ENCODE results near the gene DPYD.

Gene DPYD

DNA sequence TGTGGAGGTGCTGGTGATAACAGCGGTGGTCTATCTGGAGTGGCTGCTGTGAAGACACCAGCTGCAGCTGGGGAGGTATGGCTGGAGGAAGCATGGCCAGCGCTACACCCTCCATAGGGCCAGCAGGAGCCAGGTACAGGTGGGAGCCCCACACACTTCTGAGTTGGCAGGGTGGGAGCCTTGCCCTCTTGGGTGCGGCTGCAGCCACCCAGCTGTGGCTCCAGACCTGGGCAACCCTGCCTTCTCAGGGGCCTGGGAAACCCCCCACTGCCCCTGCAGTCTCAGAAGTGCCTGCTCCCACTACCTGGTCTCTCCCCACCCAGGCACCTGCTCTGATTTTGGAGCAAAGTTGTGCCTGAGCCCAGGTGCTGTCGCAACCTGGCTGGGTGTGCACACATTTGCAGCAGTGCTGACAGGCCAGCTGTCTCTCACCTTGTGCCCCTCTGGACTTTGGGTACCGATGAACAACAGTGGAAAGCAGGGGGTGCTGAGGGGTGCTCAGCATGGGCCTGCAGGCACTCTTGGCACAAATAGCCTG is 76.2 kb downstream of the DPYD start:
- in situ Hi-C loops (cut with MboI; ENCODE audit: low sequenced_read_pairs): no loop called here

DNA sequence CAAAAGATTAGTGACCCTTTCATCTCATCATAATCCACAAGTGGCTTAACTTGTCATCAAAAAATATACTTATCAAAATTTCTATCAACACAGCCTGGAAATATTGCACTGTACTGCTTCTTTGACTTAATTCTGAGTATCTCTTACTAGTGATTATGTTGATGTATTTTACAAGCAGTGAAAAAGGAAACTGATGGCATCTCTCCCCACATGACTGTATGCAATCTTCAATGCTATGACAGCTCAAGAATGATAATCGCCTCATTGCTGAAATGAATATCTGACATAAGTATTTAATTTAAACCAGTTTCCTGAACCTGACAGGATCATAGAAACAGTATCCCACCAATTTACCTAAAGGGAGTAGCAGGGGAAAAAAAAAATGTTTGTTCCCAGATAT is 79.5 kb downstream of the DPYD start:
- in situ Hi-C loops (cut with MboI; ENCODE audit: low sequenced_read_pairs): no loop called here

DNA sequence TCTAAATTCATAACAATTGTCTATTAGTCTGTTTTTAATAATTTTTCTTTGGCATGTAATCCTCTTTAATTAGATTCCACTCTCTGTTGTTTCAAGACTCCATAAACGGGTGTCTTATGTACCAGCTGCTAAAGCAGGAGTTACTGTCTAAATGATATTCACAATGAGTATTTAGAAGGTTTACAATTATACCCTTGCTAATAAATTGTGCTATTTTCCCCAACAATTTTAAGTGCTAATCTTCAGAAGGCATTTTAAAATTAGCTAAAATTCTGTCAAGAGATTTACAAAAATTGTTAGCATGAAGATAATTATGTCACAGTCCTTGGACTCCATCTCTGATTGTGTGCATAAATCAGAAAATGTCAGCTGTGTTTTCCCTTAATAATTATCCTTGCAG is 83.7 kb downstream of the DPYD start:
- in situ Hi-C loops (cut with MboI; ENCODE audit: low sequenced_read_pairs): no loop called here

DNA sequence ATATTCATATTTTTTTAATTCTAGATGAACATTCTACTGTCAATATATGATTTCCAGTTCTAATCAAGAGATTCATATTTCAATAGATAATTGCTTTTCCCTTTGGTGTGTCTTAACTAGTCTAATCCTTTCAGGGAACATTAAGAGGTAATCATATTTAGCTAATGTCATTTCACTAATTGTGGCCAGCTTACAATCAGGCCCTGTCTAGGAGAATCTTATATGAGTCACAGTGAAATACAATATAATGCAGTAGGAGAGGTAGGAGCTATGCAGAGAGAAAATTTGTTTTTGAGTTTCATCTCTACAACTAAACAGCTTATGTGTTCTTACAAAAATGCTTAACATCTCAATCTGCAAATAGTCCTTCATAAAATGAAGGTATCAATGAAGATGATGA is 85.9 kb downstream of the DPYD start:
- in situ Hi-C loops (cut with MboI; ENCODE audit: low sequenced_read_pairs): no loop called here

DNA sequence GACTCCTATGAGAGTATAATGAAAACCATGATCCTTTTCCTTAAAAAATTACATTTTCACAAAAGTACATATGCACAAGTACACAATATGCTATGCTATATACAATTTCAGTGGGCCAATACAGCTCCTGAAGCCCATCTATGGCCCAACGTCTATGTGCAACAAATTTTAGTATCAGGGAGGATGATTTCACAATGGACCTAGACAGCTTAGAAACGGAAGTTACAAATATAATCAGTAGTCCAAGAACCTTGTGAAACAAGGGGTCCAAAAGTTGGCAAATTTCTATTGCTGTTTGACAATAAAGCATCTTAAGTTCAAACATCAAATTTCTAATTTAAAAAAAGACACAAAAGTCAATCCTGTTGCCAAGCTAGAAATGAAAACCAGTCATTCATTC is 87.0 kb downstream of the DPYD start:
- in situ Hi-C loops (cut with MboI; ENCODE audit: low sequenced_read_pairs): no loop called here

DNA sequence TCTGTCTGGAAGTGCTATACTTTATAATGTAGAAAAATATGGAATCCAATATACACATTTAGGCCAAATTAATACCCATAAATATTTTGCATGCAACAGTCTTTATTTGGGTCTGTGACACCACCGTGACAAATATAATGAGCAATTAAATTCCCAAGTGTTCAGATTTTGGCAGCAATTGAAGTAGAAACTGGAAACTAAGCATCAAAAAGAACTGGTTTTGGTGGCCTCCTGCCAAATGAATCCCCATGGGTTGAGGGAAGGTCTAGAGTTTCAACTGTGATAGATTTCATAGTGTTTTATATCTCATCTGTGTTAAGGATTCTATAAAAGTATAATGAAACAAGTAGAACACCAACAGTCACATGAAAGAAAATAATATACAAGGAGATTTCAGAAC is 88.4 kb downstream of the DPYD start:
- in situ Hi-C loops (cut with MboI; ENCODE audit: low sequenced_read_pairs): no loop called here

DNA sequence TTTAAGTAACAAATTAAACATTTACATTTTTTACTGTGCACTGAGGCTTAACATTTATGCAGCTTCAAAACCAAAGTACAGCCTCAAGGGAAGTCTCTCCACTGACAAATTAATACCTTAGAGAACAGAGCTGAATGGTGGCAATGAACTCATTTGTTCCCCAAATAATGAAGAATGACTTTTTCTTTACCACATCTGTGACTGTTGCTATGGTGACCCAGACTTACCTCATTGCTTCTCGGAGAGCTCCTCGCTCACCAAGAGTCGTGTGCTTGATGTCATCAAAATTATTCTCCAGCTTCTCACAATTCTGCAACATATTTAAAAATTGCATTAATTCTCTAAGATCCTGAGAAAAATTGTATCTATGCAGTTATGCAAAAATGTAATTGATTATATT is 92.9 kb downstream of the DPYD start:
- in situ Hi-C loops (cut with MboI; ENCODE audit: low sequenced_read_pairs): no loop called here

DNA sequence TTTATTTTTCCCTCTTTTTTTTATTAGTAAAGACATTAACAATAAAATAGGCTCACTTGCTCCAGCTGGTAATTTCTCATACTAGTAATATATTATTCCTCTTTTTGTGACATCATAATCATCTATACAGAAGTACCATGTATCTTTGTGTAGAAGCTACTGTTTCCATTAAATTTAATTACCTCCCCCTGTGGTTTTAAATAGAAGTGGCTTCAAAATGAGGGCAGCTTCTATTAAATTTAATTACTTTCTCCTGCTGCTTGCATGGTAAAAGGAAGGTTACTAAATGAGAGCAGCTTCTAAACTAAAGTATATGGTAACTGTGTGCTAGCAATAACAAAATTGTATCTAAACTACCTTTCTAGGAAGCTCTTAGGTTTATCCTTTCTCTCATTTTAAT is 94.0 kb downstream of the DPYD start:
- in situ Hi-C loops (cut with MboI; ENCODE audit: low sequenced_read_pairs): no loop called here

DNA sequence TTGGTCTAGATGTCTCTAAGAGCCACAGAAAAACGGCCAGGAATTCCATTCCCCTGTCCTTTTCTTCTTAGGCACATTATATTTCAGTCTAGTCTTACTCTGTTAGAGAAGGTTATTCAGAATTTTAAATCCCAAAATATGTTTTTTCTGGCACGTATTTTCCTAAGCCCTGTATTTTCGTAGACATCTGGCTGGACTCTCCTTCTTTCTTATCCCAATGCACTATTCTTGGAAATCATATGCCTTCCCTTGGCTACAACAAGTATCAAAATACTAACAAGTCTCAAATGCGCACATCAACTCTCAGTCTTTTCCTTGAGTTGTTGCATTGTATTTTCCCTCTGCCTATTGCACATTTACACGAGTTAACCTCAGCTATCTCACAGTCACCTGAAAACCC is 96.2 kb downstream of the DPYD start:
- in situ Hi-C loops (cut with MboI; ENCODE audit: low sequenced_read_pairs): no loop called here

DNA sequence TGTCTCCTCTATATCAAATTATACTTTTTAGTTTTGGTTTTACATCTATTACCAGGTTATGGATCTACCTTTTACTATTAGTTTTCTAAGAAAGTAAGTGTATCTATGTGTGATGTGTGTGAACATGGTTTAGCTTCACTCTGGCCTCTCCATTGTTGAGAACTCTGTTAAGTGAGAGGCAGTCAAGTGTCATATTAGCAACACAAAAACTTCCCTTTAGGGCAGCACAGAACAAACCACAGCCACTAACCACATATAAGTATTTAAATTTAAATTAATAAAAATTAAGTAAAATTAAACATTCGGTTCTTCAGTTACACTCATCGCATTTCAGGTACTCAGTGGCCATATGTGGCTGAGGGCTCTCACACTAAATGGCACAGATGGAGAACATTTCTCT is 96.6 kb downstream of the DPYD start:
- in situ Hi-C loops (cut with MboI; ENCODE audit: low sequenced_read_pairs): no loop called here

DNA sequence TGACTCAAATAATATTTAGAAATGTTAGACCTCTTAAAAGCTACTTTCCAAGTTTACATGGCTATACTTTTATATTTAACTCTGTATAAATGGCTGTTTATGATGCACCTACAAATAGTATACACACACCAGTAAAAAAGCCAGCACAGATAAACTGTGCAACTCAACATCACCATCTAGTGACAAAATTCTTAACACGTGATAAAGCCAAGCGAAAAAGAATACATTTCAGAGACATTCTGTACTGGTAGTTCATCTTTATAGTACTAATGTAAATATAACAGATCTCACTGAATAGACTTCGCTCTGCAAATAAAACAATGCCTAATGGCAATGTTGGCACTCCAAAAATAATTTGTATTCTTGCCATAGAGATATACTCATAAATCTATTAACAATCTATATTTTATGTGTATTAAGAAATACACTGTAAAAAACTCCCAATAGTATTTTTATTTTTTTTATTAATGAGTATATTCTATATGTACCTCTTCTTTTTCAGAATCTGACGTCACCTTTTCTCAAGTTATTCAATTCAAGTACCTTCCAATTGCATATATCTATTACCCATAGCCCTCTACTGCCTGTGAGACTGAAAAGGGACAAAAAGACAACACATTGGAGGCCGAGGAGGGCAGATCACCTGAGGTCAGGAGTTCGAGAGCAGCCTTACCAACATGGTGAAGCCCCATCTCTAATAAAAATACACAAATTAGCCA is 100.2 kb downstream of the DPYD start:
- in situ Hi-C loops (cut with MboI; ENCODE audit: low sequenced_read_pairs): no loop called here

DNA sequence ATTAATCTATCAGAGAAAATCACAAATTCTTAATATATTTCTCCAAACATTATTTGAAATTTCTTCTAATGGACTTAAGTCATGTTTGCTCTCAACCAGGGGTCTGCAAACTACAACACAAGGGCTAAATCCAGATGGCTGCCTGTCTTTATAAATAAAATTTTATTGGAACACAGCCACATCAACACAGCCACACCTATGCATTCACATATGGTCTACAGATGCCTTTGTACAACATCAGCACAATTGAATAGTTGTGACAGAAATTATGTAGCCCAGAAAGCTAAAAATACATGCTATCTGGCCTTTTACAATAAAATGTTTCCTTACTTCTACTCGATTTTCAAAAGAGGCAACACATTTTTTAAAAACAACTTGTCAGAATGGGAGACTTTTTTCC is 103.9 kb downstream of the DPYD start:
- in situ Hi-C loops (cut with MboI; ENCODE audit: low sequenced_read_pairs): no loop called here

DNA sequence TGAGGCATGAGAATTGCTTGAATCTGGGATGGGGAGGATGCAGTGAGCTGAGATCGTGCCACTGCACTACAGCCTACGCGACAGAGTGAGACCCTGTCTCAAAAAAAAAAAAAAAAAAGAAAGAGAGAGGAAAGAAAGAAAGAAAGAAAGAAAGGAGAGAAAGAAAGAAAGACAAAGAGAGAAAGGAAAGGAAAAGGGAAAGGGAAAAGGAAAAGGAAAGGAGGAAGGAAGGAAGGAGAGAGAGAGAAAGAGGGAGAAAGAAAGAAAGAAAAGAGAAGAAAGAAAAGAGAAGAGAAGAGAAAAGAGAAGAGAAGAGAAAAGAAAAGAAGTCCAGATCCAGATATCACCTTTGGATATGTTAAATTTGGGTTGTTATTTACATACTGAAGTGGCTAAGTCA is 106.0 kb downstream of the DPYD start:
- in situ Hi-C loops (cut with MboI; ENCODE audit: low sequenced_read_pairs): no loop called here

DNA sequence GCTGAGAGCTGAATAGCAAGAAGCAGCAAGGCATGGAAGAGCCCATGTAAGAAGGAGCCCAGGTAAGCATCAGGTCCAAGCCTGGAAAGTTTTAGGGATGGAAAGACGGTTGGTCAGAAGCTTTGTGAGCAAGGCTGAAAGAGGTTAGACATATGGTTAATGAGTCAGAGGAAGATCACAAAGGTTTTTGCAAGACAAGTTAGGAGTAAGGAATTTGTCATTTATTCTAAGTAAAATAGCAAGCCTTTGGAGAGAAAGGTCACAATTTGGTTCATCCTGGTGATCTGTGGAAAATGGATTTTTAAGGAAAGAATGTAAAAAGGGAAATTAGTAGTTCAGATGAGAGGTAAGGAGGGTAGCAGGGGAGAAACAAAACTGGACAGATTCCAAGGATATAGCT is 106.7 kb downstream of the DPYD start:
- in situ Hi-C loops (cut with MboI; ENCODE audit: low sequenced_read_pairs): no loop called here

DNA sequence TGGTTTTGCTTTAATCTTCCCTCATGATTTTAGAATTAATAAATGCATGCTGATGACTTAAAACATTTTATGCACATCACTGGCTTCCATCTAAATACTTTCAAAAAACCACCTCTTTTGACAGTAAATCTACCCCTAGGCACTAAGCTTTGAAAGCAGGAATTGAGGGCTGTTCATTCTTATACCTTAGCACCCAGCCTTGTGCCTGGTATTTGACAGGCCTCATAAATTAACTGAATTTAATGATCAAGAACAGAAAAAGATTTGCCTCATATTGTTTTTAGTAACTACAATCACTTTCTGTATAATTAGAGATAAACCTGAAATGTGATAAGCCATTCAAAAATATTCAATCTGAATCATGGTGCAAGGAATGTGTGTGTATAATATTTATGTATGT is 108.8 kb downstream of the DPYD start:
- in situ Hi-C loops (cut with MboI; ENCODE audit: low sequenced_read_pairs): no loop called here

DNA sequence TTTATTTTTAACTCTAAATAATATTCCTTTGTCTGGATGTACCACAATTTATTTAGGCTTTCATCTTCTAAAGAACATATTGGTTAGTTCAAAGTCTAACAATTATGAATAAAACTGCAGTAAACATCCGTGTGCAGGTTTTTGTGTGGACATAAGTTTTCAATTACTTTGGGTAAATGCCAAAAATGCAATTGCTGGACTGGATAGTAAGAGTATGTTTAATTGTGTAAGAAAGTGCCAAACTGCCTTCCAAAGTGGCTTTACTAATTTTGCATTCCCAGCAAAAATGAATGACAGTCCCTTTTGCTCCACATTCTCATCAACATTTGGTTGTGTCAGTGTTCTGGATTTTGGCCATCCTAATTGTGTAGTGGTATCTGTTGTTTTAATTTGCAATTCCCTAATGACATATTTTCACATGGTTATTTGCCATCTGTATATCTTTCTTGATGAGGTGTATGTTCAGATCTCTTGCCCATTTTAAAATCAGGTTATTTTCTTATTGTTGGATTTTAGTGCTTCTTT is 113.8 kb downstream of the DPYD start:
- in situ Hi-C loops (cut with MboI; ENCODE audit: low sequenced_read_pairs): no loop called here

DNA sequence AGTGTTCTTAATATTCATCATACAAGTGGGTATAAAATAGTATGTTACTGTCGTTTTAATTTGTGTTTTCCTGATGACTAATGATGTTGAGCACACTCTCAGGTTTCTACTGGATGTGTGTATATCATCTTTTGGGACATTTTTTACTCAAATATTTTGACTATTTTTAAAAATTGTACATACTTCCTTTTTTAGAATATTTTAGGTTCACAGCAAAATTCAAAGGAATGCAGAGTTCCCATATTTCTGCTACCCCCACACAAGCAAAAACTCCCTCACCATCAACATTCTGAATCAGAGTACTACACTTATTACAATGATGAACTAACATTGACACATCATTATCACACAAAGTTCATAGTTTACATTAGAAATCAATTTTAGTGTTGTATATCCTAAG is 114.5 kb downstream of the DPYD start:
- in situ Hi-C loops (cut with MboI; ENCODE audit: low sequenced_read_pairs): no loop called here

DNA sequence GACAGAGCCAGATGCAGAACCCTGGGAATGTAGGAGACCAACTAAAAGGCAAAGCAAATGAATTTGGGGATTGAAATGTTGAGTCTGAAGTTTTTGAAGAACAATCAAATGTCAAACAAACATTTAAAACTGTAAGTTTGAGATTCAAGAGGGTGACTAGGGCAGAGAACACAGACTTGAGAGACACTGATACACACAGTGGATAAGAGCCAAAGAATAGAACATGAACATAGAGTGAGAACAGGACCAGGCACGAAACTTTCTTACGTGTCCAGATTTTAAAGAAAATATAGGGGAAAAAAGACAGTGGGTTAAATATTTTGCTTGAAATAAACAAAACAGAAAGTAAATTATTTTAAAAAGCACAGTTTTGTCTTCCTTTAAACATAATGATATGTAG is 115.7 kb downstream of the DPYD start:
- in situ Hi-C loops (cut with MboI; ENCODE audit: low sequenced_read_pairs): no loop called here

DNA sequence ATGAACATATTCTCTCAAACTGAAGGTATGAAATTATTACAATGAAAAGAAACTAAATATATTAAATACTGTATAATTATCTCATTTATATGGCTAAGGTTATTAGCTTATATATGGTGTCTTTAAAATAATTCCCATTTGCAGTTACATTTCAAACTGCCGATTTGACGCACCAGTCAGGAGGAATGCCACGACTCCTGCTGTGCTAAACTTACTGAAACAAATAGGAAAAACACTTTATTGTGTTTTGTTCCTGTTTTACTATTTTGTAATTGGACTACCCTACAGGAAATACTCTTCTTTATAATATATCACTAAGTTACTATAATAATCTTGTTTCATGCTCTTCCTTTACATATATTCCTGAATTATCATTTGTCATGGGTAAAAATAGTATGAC is 117.8 kb downstream of the DPYD start:
- in situ Hi-C loops (cut with MboI; ENCODE audit: low sequenced_read_pairs): no loop called here

DNA sequence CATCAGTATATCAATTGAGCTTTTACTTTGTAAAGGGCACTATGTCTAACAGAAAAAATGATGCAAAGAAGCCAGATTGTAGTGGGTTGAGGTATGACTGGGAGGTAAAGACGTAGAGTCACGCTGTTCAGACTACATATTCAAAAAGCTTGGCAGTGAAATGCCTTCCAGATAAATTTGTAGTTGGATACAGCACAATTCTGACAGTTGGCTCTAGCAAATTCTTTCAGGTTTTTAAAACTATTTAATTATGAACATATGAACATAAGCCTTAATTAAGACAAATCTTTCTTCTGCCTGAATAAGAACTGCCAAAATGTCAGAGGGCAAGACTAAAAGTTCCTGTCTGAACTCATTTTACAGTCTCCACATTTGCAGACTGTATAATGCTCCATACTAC is 118.8 kb downstream of the DPYD start:
- in situ Hi-C loops (cut with MboI; ENCODE audit: low sequenced_read_pairs): no loop called here

DNA sequence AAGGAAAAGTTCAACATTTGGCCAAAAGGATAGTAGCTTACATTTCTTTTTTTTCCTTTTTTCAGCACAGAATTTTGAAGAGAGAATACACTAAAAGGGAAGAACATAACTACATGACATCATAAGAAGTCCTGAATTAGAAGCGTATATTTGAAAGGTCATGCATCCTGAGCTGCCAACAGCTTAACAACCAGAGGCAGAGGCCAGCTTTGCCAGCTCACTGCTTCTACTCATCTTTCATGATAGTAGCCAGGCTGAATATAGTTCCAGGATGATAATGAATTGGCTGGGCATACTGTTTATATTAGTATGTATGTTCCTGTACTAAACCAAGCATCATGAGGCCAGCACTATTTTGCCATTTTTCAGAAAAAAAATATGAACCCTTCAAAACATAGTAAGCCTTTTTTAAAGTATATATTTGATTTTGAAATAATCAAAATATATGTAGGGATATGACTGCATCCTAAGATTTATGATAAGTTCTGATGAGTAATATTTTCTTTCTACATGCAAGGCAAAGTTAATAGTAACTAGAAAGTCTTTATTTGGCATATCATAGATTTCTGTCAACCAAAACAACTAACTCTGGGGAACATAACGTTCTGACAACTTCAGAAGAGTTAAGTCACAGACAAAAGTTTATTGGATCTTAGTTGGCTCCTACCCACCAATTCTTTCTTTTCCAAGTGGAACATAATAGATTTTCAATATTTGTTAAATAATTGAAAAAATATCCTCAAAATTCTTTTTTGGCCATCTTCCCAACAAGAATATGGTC is 123.2 kb downstream of the DPYD start:
- in situ Hi-C loops (cut with MboI; ENCODE audit: low sequenced_read_pairs): no loop called here

DNA sequence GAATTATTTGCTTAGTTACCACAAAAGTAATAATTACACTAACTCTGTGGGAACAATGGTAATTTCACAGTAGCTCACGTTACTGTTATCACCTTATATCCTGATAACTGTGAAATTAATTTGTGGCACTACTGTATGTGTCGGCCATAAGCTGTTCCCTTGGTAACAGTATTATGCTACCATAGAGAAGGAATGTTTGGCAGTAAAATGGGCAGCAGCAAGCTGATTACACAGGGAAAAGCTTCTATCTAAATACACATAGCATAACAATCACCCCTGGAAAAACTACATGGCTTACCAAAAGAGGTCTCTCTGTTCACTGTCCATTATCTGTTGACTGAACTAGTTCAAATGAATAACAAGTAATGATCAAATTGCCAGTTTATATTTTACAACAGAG is 124.1 kb downstream of the DPYD start:
- in situ Hi-C loops (cut with MboI; ENCODE audit: low sequenced_read_pairs): no loop called here

Data from hTERT RPE-1 (cell line).